HFFc6 (cell line): ENCODE data around the gene B3GAT1. TPM values are rescaled to one million over a fixed set of nuclear protein-coding genes. Genes with fewer than 3 reads are reported as not detected.

Source experiments
- DNase-seq: peaks from one replicate; pipeline ENCODE4 v3.0.0-alpha.2; 2018
- H3K27ac Mint-ChIP-seq: 2 replicates; pipeline ENCODE4 v1.8.0; 2020; ENCODE audit warnings: mild to moderate bottlenecking, mixed read lengths
- H3K27me3 Mint-ChIP-seq: 2 replicates; pipeline ENCODE4 v1.8.0; 2021; ENCODE audit warnings: mild to moderate bottlenecking, moderate library complexity, mixed read lengths; ENCODE audit not compliant: insufficient read depth
- H3K36me3 Mint-ChIP-seq: 2 replicates; pipeline ENCODE4 v1.8.0; 2021; ENCODE audit warnings: low read depth, mixed read lengths
- H3K4me1 Mint-ChIP-seq: 2 replicates; pipeline ENCODE4 v1.8.0; 2020; ENCODE audit warnings: low read depth, mixed read lengths
- H3K4me3 Mint-ChIP-seq: 2 replicates; pipeline ENCODE4 v1.8.0; 2020; ENCODE audit warnings: mild to moderate bottlenecking, moderate library complexity, mixed read lengths
- H3K9me3 Mint-ChIP-seq: 2 replicates; pipeline ENCODE4 v1.8.0; 2020; ENCODE audit warnings: mild to moderate bottlenecking, mixed read lengths
- total RNA-seq, 6 experiments: library from RNA; stranded (reverse); fragmentation: NEBNext Ultra II Directional; extraction: Animal tissue kit (Norgen Biotek cat#: 25700); gene quantifications; 2 replicates in 1 of 6; 3 replicates in 5 of 6; pipeline ENCODE4 v1.2.3, GENCODE V29; 2021
- TF ChIP-seq, protein P1 (sequence below): fragments of 200-600 bp; sonication (generic); IDR thresholded peaks from 2 replicates; pipeline ENCODE4 v1.5.0; 2021; ENCODE audit warnings: antibody characterized with exemption, mild to moderate bottlenecking

The B3GAT1 gene
- total RNA-seq, 6 experiments from 2014 or later, result not detected

DNA sequence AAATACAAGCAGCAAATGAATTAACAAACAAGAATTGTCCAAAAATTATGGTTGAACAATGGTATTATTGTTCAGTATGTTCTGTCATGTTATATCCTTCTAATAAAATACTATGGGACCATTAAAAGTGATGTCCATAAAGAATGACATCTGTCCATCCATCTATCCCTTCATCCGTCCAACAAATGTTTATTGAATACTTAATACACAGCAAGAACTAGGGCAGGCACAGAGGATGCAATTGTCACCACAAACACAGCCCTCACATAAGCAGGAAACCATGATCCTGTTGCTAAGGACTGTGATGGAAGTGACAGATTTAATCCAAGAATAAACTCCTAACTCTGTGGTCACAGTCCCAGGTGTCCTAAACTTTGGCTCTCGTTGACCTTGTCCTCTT is 20.7 kb upstream of the B3GAT1 start:
- H3K27me3 Mint-ChIP-seq, result peaks cover 1% of the 10 kb centered on the region; the same call in 1 of the 2 replicates
- TF ChIP-seq, protein P1, sequence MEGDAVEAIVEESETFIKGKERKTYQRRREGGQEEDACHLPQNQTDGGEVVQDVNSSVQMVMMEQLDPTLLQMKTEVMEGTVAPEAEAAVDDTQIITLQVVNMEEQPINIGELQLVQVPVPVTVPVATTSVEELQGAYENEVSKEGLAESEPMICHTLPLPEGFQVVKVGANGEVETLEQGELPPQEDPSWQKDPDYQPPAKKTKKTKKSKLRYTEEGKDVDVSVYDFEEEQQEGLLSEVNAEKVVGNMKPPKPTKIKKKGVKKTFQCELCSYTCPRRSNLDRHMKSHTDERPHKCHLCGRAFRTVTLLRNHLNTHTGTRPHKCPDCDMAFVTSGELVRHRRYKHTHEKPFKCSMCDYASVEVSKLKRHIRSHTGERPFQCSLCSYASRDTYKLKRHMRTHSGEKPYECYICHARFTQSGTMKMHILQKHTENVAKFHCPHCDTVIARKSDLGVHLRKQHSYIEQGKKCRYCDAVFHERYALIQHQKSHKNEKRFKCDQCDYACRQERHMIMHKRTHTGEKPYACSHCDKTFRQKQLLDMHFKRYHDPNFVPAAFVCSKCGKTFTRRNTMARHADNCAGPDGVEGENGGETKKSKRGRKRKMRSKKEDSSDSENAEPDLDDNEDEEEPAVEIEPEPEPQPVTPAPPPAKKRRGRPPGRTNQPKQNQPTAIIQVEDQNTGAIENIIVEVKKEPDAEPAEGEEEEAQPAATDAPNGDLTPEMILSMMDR, result no peak
- DNase-seq, result no peak
- no peaks in the 10 kb centered on the region; the same call in 1 of the 2 replicates for H3K36me3 Mint-ChIP-seq
- H3K27ac Mint-ChIP-seq, result no peak overlapping the region
- peaks cover 38% of the 10 kb centered on the region for H3K9me3 Mint-ChIP-seq
- H3K4me3 Mint-ChIP-seq, result no peak overlapping the region
- no peaks in the 10 kb centered on the region for H3K4me1 Mint-ChIP-seq

DNA sequence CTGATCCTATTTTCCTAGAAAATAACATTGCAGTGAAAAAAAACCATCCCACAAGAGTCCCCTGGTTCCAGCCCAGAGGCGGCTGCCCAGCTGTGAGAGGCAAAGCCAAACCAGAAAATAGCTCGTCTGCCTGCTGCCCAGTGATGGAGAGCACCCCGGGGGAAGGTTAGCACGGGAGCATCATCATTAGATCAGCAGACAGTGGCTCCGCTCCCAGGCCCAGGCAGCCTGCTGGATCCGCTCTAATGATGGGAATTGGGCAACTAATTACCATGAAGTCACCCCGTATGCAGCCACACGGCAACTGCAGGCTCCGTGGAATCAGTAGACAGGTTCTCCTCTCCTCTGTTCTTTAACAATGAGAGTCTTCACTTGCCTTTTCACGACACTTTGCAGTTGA is 17.1 kb upstream of the B3GAT1 start:
- H3K4me1 Mint-ChIP-seq, result no peaks in the 10 kb centered on the region
- no peak for DNase-seq
- no peaks in the 10 kb centered on the region; the same call in 1 of the 2 replicates for H3K36me3 Mint-ChIP-seq
- no peak overlapping the region for H3K4me3 Mint-ChIP-seq
- H3K9me3 Mint-ChIP-seq, result peaks cover 41% of the 10 kb centered on the region
- peaks cover 7% of the 10 kb centered on the region; the same call in 1 of the 2 replicates for H3K27me3 Mint-ChIP-seq
- no peak overlapping the region for H3K27ac Mint-ChIP-seq
- TF ChIP-seq, protein P1, result no peak

GRCh38 chr11:134425816-134426536 is 13.9 kb upstream of the B3GAT1 start:
- TF ChIP-seq, protein P1, result no peak
- H3K4me3 Mint-ChIP-seq, result no peak overlapping the region
- H3K36me3 Mint-ChIP-seq, result no peaks in the 10 kb centered on the region; the same call in none of the 2 replicates
- peaks cover 48% of the 10 kb centered on the region for H3K9me3 Mint-ChIP-seq
- peaks cover 6% of the 10 kb centered on the region; the same call in 1 of the 2 replicates for H3K27me3 Mint-ChIP-seq
- H3K27ac Mint-ChIP-seq, result no peak overlapping the region
- DNase-seq, result no peak
- no peaks in the 10 kb centered on the region for H3K4me1 Mint-ChIP-seq

- TF ChIP-seq, protein P1, result no peak
- Mint-ChIP-seq H3K4me3 (no peak overlapping the region), H3K4me1 (no peaks in the 10 kb centered on the region), H3K36me3 (no peaks in the 10 kb centered on the region; the same call in none of the 2 replicates), H3K27ac (no peak overlapping the region), H3K27me3 (peaks cover 6% of the 10 kb centered on the region; the same call in 1 of the 2 replicates), H3K9me3 (peaks cover 53% of the 10 kb centered on the region)
- DNase-seq, result no peak
Observed at GRCh38 chr11:134425413-134425812, 13.4 kb upstream of the B3GAT1 start.

DNA sequence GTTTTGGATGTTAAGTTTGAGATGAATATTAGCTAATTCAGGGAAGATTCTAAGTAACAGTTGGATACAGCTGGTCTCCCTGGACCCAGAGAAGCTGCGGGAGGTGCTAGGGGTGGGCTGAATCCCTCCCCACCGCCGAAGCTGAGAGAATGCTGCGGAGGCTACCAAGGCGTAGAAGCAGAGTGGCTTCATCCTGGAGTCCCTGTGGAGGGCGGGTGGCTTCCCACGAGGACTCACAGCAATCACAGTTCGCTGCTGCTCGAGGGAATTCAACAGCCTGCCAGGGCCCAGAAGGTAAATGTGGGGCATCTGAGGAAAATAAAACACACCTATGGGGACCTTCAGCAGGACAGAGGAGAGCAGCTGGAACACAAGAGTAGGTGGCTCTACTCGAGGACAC is 11.1 kb upstream of the B3GAT1 start:
- peaks cover 42% of the 10 kb centered on the region for H3K9me3 Mint-ChIP-seq
- H3K27me3 Mint-ChIP-seq, result peaks cover 6% of the 10 kb centered on the region; the same call in 1 of the 2 replicates
- TF ChIP-seq, protein P1, result no peak
- no peaks in the 10 kb centered on the region; the same call in 1 of the 2 replicates for H3K36me3 Mint-ChIP-seq
- no peak overlapping the region for H3K27ac Mint-ChIP-seq
- no peaks in the 10 kb centered on the region for H3K4me1 Mint-ChIP-seq
- no peak for DNase-seq
- H3K4me3 Mint-ChIP-seq, result no peak overlapping the region
